SU-DHL-6 (cell line): Measurements from ENCODE around the gene CREBBP.
A peak's percentile ranks its signal among the peaks of the same experiment; 100 is the strongest.

Experiments
- H2AFZ ChIP-seq: fragments of 200-600 bp; sonication (generic); 2 replicates; pipeline ENCODE4 v1.6.1; 2014; ENCODE audit warnings: low read depth, mild to moderate bottlenecking, moderate library complexity, mixed read lengths, antibody characterized with exemption, low read length; ENCODE audit not compliant: severe bottlenecking
- H3F3A ChIP-seq: fragments of 200-600 bp; shearing (Covaris generic); 2 replicates; pipeline ENCODE4 v1.6.0; 2016; ENCODE audit warnings: antibody characterized with exemption, mild to moderate bottlenecking; ENCODE audit not compliant: insufficient read depth
- H3K27ac ChIP-seq: fragments of 200-600 bp; sonication (generic); 2 replicates; pipeline ENCODE4 v1.5.1; 2016; ENCODE audit warnings: low read depth, mild to moderate bottlenecking, low read length, moderate library complexity, mixed read lengths
- H3K27me3 ChIP-seq: fragments of 200-600 bp; sonication (generic), shearing (Covaris generic); 2 replicates; pipeline ENCODE4 v1.6.0; 2014; ENCODE audit warnings: mild to moderate bottlenecking, low read length
- H3K36me3 ChIP-seq: fragments of 200-600 bp; sonication (generic); 2 replicates; pipeline ENCODE4 v1.6.1; 2014; ENCODE audit warnings: mild to moderate bottlenecking, low read length, mixed read lengths
- H3K4me2 ChIP-seq: fragments of 300-600, 200-600 bp; shearing (Covaris generic), sonication (generic); 2 replicates; pipeline ENCODE4 v1.6.0; 2014; ENCODE audit warnings: low read length, low read depth, mild to moderate bottlenecking; ENCODE audit not compliant: poor library complexity, severe bottlenecking
- H3K4me3 ChIP-seq: fragments of 200-600 bp; sonication (generic); 2 replicates; pipeline ENCODE4 v1.5.1; 2014; ENCODE audit warnings: antibody characterized with exemption, low read length, mild to moderate bottlenecking, mixed read lengths; ENCODE audit not compliant: insufficient read depth, poor library complexity, severe bottlenecking
- H3K79me2 ChIP-seq: fragments of 200-600 bp; sonication (generic); 2 replicates; pipeline ENCODE4 v1.6.1; 2014; ENCODE audit warnings: mild to moderate bottlenecking, low read length, moderate library complexity; ENCODE audit not compliant: insufficient read depth
- H3K9ac ChIP-seq: fragments of 200-600 bp; sonication (generic); 2 replicates; pipeline ENCODE4 v1.7.0; 2014; ENCODE audit warnings: mild to moderate bottlenecking, low read length
- H3K9me2 ChIP-seq: fragments of 200-600 bp; sonication (generic); replicated peaks from 2 replicates; pipeline ENCODE4 v1.6.1; 2014; ENCODE audit warnings: low read length; ENCODE audit not compliant: insufficient read depth
- H3K9me3 ChIP-seq: fragments of 200-600 bp; sonication (generic); 2 replicates; pipeline ENCODE4 v1.6.1; 2014; ENCODE audit warnings: low read length, mixed read lengths; ENCODE audit not compliant: insufficient read depth
- H4K20me1 ChIP-seq: fragments of 200-600 bp; sonication (generic); 2 replicates; pipeline ENCODE4 v1.6.1; 2014; ENCODE audit warnings: low read depth, mild to moderate bottlenecking, antibody characterized with exemption, low read length, moderate library complexity, mixed read lengths
- EZH2phosphoT487 ChIP-seq: fragments of 200-600 bp; sonication (generic), shearing (Covaris generic); conservative IDR thresholded peaks from 2 replicates; pipeline ENCODE4 v1.6.1; 2018; ENCODE audit warnings: mild to moderate bottlenecking, antibody characterized with exemption, low read length, moderate library complexity, mixed read lengths
- TF ChIP-seq, protein P1 (sequence below): fragments of 200-600 bp; sonication (generic); IDR thresholded peaks from one replicate; pipeline ENCODE4 v1.5.1; 2017; ENCODE audit warnings: antibody characterized with exemption, mild to moderate bottlenecking, low read length, moderate library complexity; ENCODE audit not compliant: insufficient read depth, poor library complexity, severe bottlenecking

The CREBBP gene

DNA sequence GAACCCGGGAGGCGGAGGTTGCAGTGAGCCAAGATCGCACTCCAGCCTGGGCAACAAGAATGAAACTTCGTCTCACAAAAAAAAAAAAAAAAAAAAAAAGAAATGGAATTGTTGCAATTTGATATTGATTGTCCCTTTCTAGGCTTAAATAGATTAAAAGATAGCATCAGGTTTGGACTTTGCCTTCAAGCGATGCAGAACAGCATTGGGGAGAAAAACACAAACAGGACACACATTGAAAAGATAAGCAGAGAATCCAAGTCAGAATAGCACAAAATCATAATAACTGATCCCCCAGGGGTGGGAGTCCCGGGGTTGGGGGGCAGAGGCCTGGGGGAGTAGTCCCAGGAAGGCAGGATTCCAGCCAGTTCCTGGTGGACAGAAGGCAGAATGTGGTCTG is 3.9 kb upstream of the CREBBP start:
- TF ChIP-seq, protein P1, sequence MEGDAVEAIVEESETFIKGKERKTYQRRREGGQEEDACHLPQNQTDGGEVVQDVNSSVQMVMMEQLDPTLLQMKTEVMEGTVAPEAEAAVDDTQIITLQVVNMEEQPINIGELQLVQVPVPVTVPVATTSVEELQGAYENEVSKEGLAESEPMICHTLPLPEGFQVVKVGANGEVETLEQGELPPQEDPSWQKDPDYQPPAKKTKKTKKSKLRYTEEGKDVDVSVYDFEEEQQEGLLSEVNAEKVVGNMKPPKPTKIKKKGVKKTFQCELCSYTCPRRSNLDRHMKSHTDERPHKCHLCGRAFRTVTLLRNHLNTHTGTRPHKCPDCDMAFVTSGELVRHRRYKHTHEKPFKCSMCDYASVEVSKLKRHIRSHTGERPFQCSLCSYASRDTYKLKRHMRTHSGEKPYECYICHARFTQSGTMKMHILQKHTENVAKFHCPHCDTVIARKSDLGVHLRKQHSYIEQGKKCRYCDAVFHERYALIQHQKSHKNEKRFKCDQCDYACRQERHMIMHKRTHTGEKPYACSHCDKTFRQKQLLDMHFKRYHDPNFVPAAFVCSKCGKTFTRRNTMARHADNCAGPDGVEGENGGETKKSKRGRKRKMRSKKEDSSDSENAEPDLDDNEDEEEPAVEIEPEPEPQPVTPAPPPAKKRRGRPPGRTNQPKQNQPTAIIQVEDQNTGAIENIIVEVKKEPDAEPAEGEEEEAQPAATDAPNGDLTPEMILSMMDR, result no peak
- TF ChIP-seq EZH2phosphoT487, result no peak
- no peak overlapping the region for H2AFZ ChIP-seq
- H3K4me2 ChIP-seq, result no peak overlapping the region
- H3K9me2 ChIP-seq, result no peaks in the 10 kb centered on the region
- no peaks in the 10 kb centered on the region; the same call in 1 of the 2 replicates for H4K20me1 ChIP-seq
- H3F3A ChIP-seq, result no peaks in the 10 kb centered on the region
- H3K79me2 ChIP-seq, result peaks cover 4% of the 10 kb centered on the region
- no peaks in the 10 kb centered on the region for H3K9me3 ChIP-seq
- H3K27me3 ChIP-seq, result no peaks in the 10 kb centered on the region
- no peak overlapping the region for H3K9ac ChIP-seq
- no peak overlapping the region for H3K4me3 ChIP-seq
- H3K36me3 ChIP-seq, result no peaks in the 10 kb centered on the region
- H3K27ac ChIP-seq, result no peak overlapping the region

DNA sequence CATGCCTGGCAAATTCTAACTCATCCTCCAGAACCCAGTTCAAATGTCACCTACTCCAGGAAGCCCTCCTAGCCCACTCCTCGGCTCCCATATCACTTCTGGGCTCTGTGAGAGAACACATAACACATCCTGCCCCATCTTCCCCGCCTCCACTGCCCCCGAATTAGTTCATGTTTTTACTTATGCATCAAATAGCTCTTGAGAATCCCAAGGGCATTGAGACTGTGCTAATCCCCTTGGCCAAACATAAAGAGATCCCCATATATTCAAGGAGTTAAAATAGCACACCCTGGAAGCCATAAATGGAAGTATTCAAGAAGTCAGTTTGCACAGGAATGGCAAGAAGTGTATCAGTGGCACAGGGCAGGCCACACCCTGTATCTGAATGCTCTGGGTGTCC is 2.0 kb upstream of the CREBBP start:
- no peak overlapping the region for H3K4me2 ChIP-seq
- H3K4me3 ChIP-seq, result no peak overlapping the region
- H3K27ac ChIP-seq, result no peak overlapping the region
- TF ChIP-seq, protein P1, result no peak
- no peak for TF ChIP-seq EZH2phosphoT487
- H3F3A ChIP-seq, result no peaks in the 10 kb centered on the region
- H3K9me3 ChIP-seq, result no peaks in the 10 kb centered on the region
- peaks cover 11% of the 10 kb centered on the region; the same call in 1 of the 2 replicates for H4K20me1 ChIP-seq
- H3K9me2 ChIP-seq, result no peaks in the 10 kb centered on the region
- H3K9ac ChIP-seq, result no peak overlapping the region
- no peaks in the 10 kb centered on the region for H3K27me3 ChIP-seq
- H2AFZ ChIP-seq, result no peak overlapping the region
- peaks cover 6% of the 10 kb centered on the region; the same call in 1 of the 2 replicates for H3K36me3 ChIP-seq
- H3K79me2 ChIP-seq, result peaks cover 23% of the 10 kb centered on the region

DNA sequence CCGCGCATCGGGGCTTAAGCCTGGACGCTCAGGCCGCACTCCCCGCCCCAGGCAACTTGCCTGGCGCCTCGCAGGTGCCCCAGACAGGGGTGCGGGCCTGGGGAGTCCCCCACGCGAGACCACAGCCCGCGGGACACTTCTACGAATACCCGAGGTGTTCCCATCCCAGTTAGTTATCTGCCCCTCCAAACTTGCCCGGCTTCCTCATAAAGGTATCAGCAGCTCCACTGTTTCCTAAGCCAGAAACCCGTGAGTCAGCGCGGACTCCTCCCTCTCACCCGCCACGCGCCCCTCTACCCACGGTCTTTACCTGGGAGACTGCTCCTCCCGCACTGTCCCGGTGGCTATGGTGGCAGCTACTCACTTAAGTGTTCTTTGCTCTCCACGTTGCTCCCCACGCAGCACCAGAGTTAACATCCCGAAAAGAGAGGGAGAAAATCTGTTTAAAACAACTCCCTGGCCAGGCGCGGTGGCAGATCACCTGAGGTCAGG is 1.0 kb upstream of the CREBBP start:
- Histone ChIP-seq H3K79me2 (peaks cover 33% of the 10 kb centered on the region), H2AFZ (no peak overlapping the region), H3K4me2 (no peak overlapping the region), H3K9me2 (no peaks in the 10 kb centered on the region), H3K4me3 (no peak overlapping the region), H3K36me3 (peaks cover 6% of the 10 kb centered on the region; the same call in 1 of the 2 replicates), H3K9me3 (no peaks in the 10 kb centered on the region), H4K20me1 (peaks cover 17% of the 10 kb centered on the region; the same call in 1 of the 2 replicates), H3K27ac (no peak overlapping the region), H3K9ac (peak overlapping the region; percentile 66), H3K27me3 (no peaks in the 10 kb centered on the region), H3F3A (no peaks in the 10 kb centered on the region)
- TF ChIP-seq, protein P1, result no peak
- no peak for TF ChIP-seq EZH2phosphoT487
